ENCODE results near the gene CDS2. TPM values are rescaled to one million over a fixed set of nuclear protein-coding genes. Genes with fewer than 3 reads are reported as not detected.

CDS2 gene
- total RNA-seq, 1 donor, result 25.3 TPM

DNA sequence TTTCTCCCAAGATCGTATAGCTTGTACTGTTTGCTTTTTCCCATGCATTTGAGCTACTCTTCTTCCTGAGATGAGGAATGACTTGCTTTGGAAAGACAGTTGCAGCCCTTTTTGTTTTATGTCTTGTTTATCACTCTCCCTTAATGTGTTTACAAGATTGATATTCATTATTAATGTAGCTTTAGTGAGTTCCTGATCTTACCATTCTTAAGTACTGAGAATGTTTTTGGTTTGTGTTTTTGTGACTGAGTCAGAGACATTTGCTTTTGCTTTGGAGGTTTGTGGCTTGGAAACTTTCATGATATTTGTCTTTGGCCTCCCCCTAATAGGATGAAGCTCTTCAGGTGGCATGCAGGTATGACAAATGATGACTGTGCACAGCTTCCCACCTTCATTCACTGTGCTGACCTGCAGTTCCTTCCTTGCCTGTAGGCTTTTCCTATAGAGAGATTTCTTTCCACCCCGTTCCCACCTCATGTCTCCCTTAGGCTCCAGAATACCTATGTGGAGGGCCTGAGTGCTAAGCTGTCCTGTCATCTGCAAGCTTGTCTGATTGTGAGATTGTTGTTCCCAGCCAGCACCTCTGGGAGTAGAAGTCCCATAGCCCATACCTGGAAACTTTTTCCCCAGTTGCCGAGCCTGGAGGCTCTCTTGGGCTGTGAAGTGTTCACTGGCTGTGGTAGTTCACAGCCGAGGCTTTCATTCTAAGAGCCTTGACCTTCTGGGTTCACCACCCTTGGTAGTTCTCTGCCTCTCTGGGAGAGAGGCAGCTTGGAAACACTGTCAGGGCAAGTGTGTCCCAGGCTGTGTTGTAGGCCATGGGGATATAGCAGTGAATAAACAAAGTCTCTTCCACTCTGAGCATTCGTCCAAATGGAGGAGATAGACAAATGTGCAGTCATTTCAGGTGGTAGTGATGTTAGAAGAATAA lies 27.1 kb downstream of the CDS2 start:
- peaks cover 36% of the 10 kb centered on the region for H4K20me1 ChIP-seq (ENCODE audit: insufficient read depth, low read length)
- no peak for DNase-seq (ENCODE audit: insufficient read length, low spot score, missing footprints)
- H3K36me3 ChIP-seq (ENCODE audit: insufficient read depth, low read length), result no peaks in the 10 kb centered on the region
- peaks cover 68% of the 10 kb centered on the region for H3K79me2 ChIP-seq (ENCODE audit: insufficient read depth, low read length)
- H3K4me1 ChIP-seq (ENCODE audit: insufficient read depth, low read length), result peaks cover 20% of the 10 kb centered on the region
- no peak overlapping the region for H3K4me2 ChIP-seq (ENCODE audit: insufficient read depth, low read length)
- no peaks in the 10 kb centered on the region for H3K9me3 ChIP-seq (ENCODE audit: low read depth, low read length)
- no peaks in the 10 kb centered on the region for H3K27me3 ChIP-seq (ENCODE audit: insufficient read depth, low read length)
- H3K4me3 ChIP-seq (ENCODE audit: insufficient read depth, low read length), result no peak overlapping the region
- no peak overlapping the region for H3K27ac ChIP-seq (ENCODE audit: low read depth, low read length)
- TF ChIP-seq, protein P1, sequence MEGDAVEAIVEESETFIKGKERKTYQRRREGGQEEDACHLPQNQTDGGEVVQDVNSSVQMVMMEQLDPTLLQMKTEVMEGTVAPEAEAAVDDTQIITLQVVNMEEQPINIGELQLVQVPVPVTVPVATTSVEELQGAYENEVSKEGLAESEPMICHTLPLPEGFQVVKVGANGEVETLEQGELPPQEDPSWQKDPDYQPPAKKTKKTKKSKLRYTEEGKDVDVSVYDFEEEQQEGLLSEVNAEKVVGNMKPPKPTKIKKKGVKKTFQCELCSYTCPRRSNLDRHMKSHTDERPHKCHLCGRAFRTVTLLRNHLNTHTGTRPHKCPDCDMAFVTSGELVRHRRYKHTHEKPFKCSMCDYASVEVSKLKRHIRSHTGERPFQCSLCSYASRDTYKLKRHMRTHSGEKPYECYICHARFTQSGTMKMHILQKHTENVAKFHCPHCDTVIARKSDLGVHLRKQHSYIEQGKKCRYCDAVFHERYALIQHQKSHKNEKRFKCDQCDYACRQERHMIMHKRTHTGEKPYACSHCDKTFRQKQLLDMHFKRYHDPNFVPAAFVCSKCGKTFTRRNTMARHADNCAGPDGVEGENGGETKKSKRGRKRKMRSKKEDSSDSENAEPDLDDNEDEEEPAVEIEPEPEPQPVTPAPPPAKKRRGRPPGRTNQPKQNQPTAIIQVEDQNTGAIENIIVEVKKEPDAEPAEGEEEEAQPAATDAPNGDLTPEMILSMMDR (IDR thresholded peaks at IDR 0.05; ENCODE audit: extremely low read depth, low read depth, low read length), result no peak
- H2AFZ ChIP-seq (ENCODE audit: low read length), result no peak overlapping the region

DNA sequence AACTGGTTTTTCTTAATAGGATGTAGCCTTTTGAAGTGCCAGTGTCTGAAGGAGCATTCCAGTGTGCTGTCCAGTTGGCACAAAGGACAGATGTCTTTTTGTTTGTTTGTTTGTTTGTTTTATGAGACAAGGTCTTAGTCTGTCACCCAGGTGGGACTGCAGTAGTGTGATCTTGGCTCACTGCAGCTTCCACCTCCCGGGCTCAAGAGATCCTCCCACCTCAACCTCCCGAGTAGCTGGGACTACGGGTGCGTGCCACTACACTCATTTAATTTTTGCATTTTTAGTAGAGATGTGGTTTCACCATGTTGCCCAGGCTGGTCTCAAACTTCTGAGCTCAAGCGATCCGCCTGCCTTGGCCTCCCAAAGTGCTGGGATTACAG lies 27.7 kb downstream of the CDS2 start:
- no peaks in the 10 kb centered on the region for H3K36me3 ChIP-seq (ENCODE audit: insufficient read depth, low read length)
- DNase-seq (ENCODE audit: insufficient read length, low spot score, missing footprints), result no peak
- H3K4me1 ChIP-seq (ENCODE audit: insufficient read depth, low read length), result peaks cover 20% of the 10 kb centered on the region
- no peak overlapping the region for H3K27ac ChIP-seq (ENCODE audit: low read depth, low read length)
- no peak overlapping the region for H2AFZ ChIP-seq (ENCODE audit: low read length)
- TF ChIP-seq, protein P1 (IDR thresholded peaks at IDR 0.05; ENCODE audit: extremely low read depth, low read depth, low read length), result no peak
- H3K27me3 ChIP-seq (ENCODE audit: insufficient read depth, low read length), result no peaks in the 10 kb centered on the region
- H3K9me3 ChIP-seq (ENCODE audit: low read depth, low read length), result no peaks in the 10 kb centered on the region
- H3K79me2 ChIP-seq (ENCODE audit: insufficient read depth, low read length), result peaks cover 67% of the 10 kb centered on the region
- H3K4me3 ChIP-seq (ENCODE audit: insufficient read depth, low read length), result no peak overlapping the region
- H3K4me2 ChIP-seq (ENCODE audit: insufficient read depth, low read length), result no peak overlapping the region
- H4K20me1 ChIP-seq (ENCODE audit: insufficient read depth, low read length), result peaks cover 36% of the 10 kb centered on the region

DNA sequence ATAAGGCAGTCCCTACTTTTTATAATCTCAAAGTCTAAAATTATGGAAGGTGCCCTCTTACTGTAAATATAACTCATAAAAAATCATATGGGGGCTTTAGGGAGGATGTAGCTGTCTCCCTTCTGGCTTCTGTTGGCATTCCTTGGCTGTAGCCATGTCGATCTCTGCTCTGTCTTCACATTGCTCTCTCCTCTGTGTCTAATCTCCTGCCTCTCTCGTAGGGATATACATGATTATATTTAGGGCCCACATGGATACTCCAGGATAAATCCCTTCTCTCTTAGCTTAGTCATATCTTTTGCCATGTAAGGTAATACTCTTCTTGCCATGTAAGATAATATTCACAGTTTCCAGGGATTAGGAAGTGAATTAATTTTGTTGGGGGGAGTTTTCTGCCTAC lies 28.6 kb downstream of the CDS2 start:
- peaks cover 63% of the 10 kb centered on the region for H3K79me2 ChIP-seq (ENCODE audit: insufficient read depth, low read length)
- no peaks in the 10 kb centered on the region for H3K36me3 ChIP-seq (ENCODE audit: insufficient read depth, low read length)
- no peak overlapping the region for H2AFZ ChIP-seq (ENCODE audit: low read length)
- TF ChIP-seq, protein P1 (IDR thresholded peaks at IDR 0.05; ENCODE audit: extremely low read depth, low read depth, low read length), result no peak
- H3K4me1 ChIP-seq (ENCODE audit: insufficient read depth, low read length), result peaks cover 16% of the 10 kb centered on the region
- H3K9me3 ChIP-seq (ENCODE audit: low read depth, low read length), result no peaks in the 10 kb centered on the region
- no peak overlapping the region for H3K4me2 ChIP-seq (ENCODE audit: insufficient read depth, low read length)
- DNase-seq (ENCODE audit: insufficient read length, low spot score, missing footprints), result no peak
- H3K4me3 ChIP-seq (ENCODE audit: insufficient read depth, low read length), result no peak overlapping the region
- H4K20me1 ChIP-seq (ENCODE audit: insufficient read depth, low read length), result peaks cover 30% of the 10 kb centered on the region
- H3K27me3 ChIP-seq (ENCODE audit: insufficient read depth, low read length), result no peaks in the 10 kb centered on the region
- no peak overlapping the region for H3K27ac ChIP-seq (ENCODE audit: low read depth, low read length)

DNA sequence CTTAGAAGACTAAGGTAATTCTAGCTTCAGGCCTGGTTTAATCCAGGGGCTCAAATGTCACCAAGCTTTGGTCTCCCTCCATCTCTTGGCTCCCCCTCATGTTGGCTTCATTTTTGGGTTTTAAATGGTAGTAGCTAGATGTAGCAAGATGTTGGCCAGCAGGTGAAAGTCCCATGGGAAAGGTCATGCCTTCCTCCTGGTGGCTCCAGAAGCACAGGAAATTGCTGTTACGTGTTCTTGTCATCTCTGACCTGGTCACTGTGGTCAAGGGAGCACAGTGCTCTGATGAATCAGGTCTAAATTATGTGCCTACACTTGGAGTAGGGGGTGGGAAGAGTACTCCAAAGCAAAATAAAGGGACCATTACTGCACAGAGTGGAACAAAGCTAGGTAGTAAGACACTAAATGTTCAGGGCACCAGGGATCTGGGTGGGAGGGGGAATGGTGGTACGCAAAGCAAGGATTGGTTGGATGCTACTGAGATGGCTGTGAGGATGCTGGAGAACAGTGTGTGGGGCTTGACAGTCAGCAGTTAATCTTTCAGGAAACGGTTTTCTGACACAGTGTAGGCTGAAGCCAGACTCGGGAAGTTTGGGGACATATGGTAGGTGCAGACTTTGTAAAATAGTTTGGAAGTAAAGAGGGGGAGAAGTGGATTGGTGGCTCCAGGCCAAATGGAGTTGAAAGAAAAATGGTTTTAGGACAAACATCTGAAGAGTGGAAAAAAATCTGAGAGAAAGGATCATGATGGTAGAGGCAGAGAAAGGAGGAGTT lies 30.1 kb downstream of the CDS2 start:
- Histone ChIP-seq H3K4me1 (ENCODE audit: insufficient read depth, low read length) (peaks cover 9% of the 10 kb centered on the region), H3K4me2 (ENCODE audit: insufficient read depth, low read length) (peak overlapping the region; percentile 32), H3K27ac (ENCODE audit: low read depth, low read length) (no peak overlapping the region), H4K20me1 (ENCODE audit: insufficient read depth, low read length) (peaks cover 37% of the 10 kb centered on the region), H3K79me2 (ENCODE audit: insufficient read depth, low read length) (peaks cover 70% of the 10 kb centered on the region), H2AFZ (ENCODE audit: low read length) (no peak overlapping the region), H3K4me3 (ENCODE audit: insufficient read depth, low read length) (no peak overlapping the region), H3K27me3 (ENCODE audit: insufficient read depth, low read length) (no peaks in the 10 kb centered on the region), H3K36me3 (ENCODE audit: insufficient read depth, low read length) (no peaks in the 10 kb centered on the region), H3K9me3 (ENCODE audit: low read depth, low read length) (no peaks in the 10 kb centered on the region)
- TF ChIP-seq, protein P1 (IDR thresholded peaks at IDR 0.05; ENCODE audit: extremely low read depth, low read depth, low read length), result no peak
- no peak for DNase-seq (ENCODE audit: insufficient read length, low spot score, missing footprints)
